HEK293 (cell line): ENCODE results near the gene STYXL1.

ENCODE experiments used
- KLF16 ChIP-seq: fragments of 450-650 bp; formaldehyde crosslinking; IDR thresholded peaks from 2 replicates; pipeline ENCODE4 v1.5.1; 2017; ENCODE audit warnings: missing biosample characterization, missing genetic modification characterization
- MYNN ChIP-seq: fragments of 450-650 bp; formaldehyde crosslinking; IDR thresholded peaks from 2 replicates; pipeline ENCODE4 v1.5.1; 2016; ENCODE audit warnings: missing biosample characterization, missing genetic modification characterization, borderline replicate concordance
- TCF7L2 ChIP-seq: IDR thresholded peaks from 2 replicates; pipeline ENCODE4 v1.6.1; 2011; ENCODE audit warnings: low read depth, mild to moderate bottlenecking, inconsistent platforms, low read length, moderate library complexity, borderline replicate concordance
- YY1 ChIP-seq: fragments of 450-650 bp; formaldehyde crosslinking; IDR thresholded peaks from 2 replicates; pipeline ENCODE4 v1.5.1; 2018; ENCODE audit warnings: missing biosample characterization, missing genetic modification characterization
- ZBTB17 ChIP-seq: fragments of 450-650 bp; formaldehyde crosslinking; IDR thresholded peaks from 2 replicates; pipeline ENCODE4 v1.5.1; 2016; ENCODE audit warnings: missing biosample characterization, missing genetic modification characterization
- ZNF138 ChIP-seq: fragments of 450-650 bp; formaldehyde crosslinking; IDR thresholded peaks from 2 replicates; pipeline ENCODE4 v1.5.1; 2016; ENCODE audit warnings: missing biosample characterization, missing genetic modification characterization, borderline replicate concordance
- ZNF394 ChIP-seq: fragments of 450-650 bp; formaldehyde crosslinking; IDR thresholded peaks from 2 replicates; pipeline ENCODE4 v1.5.1; 2016; ENCODE audit warnings: missing biosample characterization, missing genetic modification characterization, mild to moderate bottlenecking, moderate library complexity, borderline replicate concordance
- ZNF416 ChIP-seq: fragments of 450-650 bp; formaldehyde crosslinking; IDR thresholded peaks from 2 replicates; pipeline ENCODE4 v1.5.1; 2016; ENCODE audit warnings: missing biosample characterization, missing genetic modification characterization
- ZNF791 ChIP-seq: fragments of 450-650 bp; formaldehyde crosslinking; IDR thresholded peaks from 2 replicates; pipeline ENCODE4 v1.5.1; 2016; ENCODE audit warnings: missing biosample characterization, missing genetic modification characterization
- ZNF843 ChIP-seq: fragments of 450-650 bp; formaldehyde crosslinking; IDR thresholded peaks from 2 replicates; pipeline ENCODE4 v1.5.1; 2016; ENCODE audit warnings: missing biosample characterization, missing genetic modification characterization
- TF ChIP-seq, protein P1 (sequence below): fragments of 450-650 bp; formaldehyde crosslinking; IDR thresholded peaks from 2 replicates; pipeline ENCODE4 v1.5.1; 2016; ENCODE audit warnings: missing biosample characterization, missing genetic modification characterization, low read depth
- TF ChIP-seq, protein P2 (sequence below): fragments of 450-650 bp; formaldehyde crosslinking; IDR thresholded peaks from 2 replicates; pipeline ENCODE4 v1.5.1; 2016; ENCODE audit warnings: missing biosample characterization, missing genetic modification characterization
- TF ChIP-seq, protein P3 (sequence below): fragments of 450-650 bp; formaldehyde crosslinking; IDR thresholded peaks from 2 replicates; pipeline ENCODE4 v1.5.1; 2016; ENCODE audit warnings: missing biosample characterization, missing genetic modification characterization
- TF ChIP-seq, protein P4 (sequence below): fragments of 450-650 bp; formaldehyde crosslinking; IDR thresholded peaks from 2 replicates; pipeline ENCODE4 v1.5.1; 2016; ENCODE audit warnings: missing biosample characterization, missing genetic modification characterization

DNA sequence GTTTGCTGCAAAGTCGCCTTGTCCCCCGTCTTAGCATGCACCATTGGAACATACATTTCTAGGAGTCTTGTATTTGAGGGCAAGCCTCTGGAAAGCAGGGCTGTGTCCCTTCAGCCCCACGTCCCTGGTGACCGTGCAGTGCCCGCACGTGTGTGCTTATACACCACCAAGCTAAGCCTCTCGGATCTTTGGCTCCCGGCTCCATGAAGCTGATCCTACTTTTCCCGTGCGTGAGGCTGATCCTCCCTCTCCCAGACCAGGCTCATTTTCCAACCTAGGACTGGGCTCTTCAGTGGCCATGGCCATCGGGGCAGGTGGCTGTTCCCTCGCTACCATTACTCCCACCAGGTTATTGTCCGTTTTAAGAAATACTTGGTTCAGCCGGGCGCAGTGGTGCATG, 14.5 kb upstream of the STYXL1 start:
- TF ChIP-seq, protein P1, sequence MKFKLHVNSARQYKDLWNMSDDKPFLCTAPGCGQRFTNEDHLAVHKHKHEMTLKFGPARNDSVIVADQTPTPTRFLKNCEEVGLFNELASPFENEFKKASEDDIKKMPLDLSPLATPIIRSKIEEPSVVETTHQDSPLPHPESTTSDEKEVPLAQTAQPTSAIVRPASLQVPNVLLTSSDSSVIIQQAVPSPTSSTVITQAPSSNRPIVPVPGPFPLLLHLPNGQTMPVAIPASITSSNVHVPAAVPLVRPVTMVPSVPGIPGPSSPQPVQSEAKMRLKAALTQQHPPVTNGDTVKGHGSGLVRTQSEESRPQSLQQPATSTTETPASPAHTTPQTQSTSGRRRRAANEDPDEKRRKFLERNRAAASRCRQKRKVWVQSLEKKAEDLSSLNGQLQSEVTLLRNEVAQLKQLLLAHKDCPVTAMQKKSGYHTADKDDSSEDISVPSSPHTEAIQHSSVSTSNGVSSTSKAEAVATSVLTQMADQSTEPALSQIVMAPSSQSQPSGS (tag by site-specific recombination): no peak
- TF ChIP-seq ZNF394 (tag by site-specific recombination): no peak
- TF ChIP-seq YY1 (tag by site-specific recombination): no peak
- TF ChIP-seq, protein P2, sequence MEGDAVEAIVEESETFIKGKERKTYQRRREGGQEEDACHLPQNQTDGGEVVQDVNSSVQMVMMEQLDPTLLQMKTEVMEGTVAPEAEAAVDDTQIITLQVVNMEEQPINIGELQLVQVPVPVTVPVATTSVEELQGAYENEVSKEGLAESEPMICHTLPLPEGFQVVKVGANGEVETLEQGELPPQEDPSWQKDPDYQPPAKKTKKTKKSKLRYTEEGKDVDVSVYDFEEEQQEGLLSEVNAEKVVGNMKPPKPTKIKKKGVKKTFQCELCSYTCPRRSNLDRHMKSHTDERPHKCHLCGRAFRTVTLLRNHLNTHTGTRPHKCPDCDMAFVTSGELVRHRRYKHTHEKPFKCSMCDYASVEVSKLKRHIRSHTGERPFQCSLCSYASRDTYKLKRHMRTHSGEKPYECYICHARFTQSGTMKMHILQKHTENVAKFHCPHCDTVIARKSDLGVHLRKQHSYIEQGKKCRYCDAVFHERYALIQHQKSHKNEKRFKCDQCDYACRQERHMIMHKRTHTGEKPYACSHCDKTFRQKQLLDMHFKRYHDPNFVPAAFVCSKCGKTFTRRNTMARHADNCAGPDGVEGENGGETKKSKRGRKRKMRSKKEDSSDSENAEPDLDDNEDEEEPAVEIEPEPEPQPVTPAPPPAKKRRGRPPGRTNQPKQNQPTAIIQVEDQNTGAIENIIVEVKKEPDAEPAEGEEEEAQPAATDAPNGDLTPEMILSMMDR (tag by site-specific recombination): no peak
- no peak for TF ChIP-seq KLF16 (tag by site-specific recombination)
- TF ChIP-seq, protein P3, sequence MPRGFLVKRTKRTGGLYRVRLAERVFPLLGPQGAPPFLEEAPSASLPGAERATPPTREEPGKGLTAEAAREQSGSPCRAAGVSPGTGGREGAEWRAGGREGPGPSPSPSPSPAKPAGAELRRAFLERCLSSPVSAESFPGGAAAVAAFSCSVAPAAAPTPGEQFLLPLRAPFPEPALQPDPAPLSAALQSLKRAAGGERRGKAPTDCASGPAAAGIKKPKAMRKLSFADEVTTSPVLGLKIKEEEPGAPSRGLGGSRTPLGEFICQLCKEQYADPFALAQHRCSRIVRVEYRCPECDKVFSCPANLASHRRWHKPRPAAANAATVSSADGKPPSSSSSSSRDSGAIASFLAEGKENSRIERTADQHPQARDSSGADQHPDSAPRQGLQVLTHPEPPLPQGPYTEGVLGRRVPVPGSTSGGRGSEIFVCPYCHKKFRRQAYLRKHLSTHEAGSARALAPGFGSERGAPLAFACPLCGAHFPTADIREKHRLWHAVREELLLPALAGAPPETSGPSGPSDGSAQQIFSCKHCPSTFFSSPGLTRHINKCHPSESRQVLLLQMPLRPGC: no peak
- TF ChIP-seq, protein P4, sequence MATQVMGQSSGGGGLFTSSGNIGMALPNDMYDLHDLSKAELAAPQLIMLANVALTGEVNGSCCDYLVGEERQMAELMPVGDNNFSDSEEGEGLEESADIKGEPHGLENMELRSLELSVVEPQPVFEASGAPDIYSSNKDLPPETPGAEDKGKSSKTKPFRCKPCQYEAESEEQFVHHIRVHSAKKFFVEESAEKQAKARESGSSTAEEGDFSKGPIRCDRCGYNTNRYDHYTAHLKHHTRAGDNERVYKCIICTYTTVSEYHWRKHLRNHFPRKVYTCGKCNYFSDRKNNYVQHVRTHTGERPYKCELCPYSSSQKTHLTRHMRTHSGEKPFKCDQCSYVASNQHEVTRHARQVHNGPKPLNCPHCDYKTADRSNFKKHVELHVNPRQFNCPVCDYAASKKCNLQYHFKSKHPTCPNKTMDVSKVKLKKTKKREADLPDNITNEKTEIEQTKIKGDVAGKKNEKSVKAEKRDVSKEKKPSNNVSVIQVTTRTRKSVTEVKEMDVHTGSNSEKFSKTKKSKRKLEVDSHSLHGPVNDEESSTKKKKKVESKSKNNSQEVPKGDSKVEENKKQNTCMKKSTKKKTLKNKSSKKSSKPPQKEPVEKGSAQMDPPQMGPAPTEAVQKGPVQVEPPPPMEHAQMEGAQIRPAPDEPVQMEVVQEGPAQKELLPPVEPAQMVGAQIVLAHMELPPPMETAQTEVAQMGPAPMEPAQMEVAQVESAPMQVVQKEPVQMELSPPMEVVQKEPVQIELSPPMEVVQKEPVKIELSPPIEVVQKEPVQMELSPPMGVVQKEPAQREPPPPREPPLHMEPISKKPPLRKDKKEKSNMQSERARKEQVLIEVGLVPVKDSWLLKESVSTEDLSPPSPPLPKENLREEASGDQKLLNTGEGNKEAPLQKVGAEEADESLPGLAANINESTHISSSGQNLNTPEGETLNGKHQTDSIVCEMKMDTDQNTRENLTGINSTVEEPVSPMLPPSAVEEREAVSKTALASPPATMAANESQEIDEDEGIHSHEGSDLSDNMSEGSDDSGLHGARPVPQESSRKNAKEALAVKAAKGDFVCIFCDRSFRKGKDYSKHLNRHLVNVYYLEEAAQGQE (tag by site-specific recombination): no peak
- TF ChIP-seq MYNN (tag by site-specific recombination): no peak
- no peak for TF ChIP-seq ZNF138
- TF ChIP-seq ZBTB17: no peak
- TF ChIP-seq ZNF843: no peak
- TF ChIP-seq ZNF416: no peak
- no peak for TF ChIP-seq TCF7L2
- no peak for TF ChIP-seq ZNF791 (tag by site-specific recombination)
